DND-41 (cell line): ENCODE data around the gene TBC1D14.

Source experiments
- ATAC-seq: fragments of 200-7000 bp; cut with Tn5 transposase; 3 replicates; pipeline ENCODE4 v1.9.1; 2021; ENCODE audit warnings: low read depth; ENCODE audit not compliant: insufficient read depth
- DNase-seq: peaks from one replicate; pipeline ENCODE4 v3.0.0-alpha.2; 2020
- H2AFZ ChIP-seq: 2 replicates; pipeline ENCODE4 v1.6.0; 2012; ENCODE audit warnings: low read depth, low read length
- H3K27ac ChIP-seq: 2 replicates; pipeline ENCODE4 v1.5.1; 2012; ENCODE audit warnings: low read length, inconsistent platforms
- H3K27me3 ChIP-seq: fragments of 200-600 bp; sonication (generic); 2 replicates; pipeline ENCODE4 v1.6.0; 2012; ENCODE audit warnings: low read length, mild to moderate bottlenecking, inconsistent platforms; ENCODE audit not compliant: insufficient read depth, poor library complexity
- H3K36me3 ChIP-seq: 2 replicates; pipeline ENCODE4 v1.5.1; 2012; ENCODE audit warnings: low read length, inconsistent platforms; ENCODE audit not compliant: insufficient read depth
- H3K4me1 ChIP-seq: 2 replicates; pipeline ENCODE4 v1.5.1; 2012; ENCODE audit warnings: mild to moderate bottlenecking, low read length; ENCODE audit not compliant: insufficient read depth
- H3K4me2 ChIP-seq: 2 replicates; pipeline ENCODE4 v1.6.0; 2012; ENCODE audit warnings: mild to moderate bottlenecking, moderate library complexity, low read length, inconsistent platforms; ENCODE audit not compliant: insufficient read depth
- H3K4me3 ChIP-seq, 2 experiments: fragments of 200-600 bp in 1 of 2; shearing (Covaris generic) in 1 of 2; 2 replicates each; pipeline ENCODE4 v1.5.1; 2012 to 2016; ENCODE audit warnings: inconsistent platforms in 2 of 2, low read length in 2 of 2, mild to moderate bottlenecking in 2 of 2, low read depth in 1 of 2, moderate library complexity in 1 of 2
- H3K79me2 ChIP-seq: 2 replicates; pipeline ENCODE4 v1.6.0; 2012; ENCODE audit warnings: low read length, inconsistent platforms; ENCODE audit not compliant: insufficient read depth
- H3K9ac ChIP-seq: 2 replicates; pipeline ENCODE4 v1.6.0; 2012; ENCODE audit warnings: low read depth, mild to moderate bottlenecking, inconsistent platforms, low read length, moderate library complexity
- H3K9me3 ChIP-seq: 2 replicates; pipeline ENCODE4 v1.5.1; 2012; ENCODE audit warnings: low read length, moderate library complexity, mild to moderate bottlenecking, inconsistent platforms; ENCODE audit not compliant: insufficient read depth, severe bottlenecking
- H4K20me1 ChIP-seq: 2 replicates; pipeline ENCODE4 v1.6.0; 2012; ENCODE audit warnings: low read length; ENCODE audit not compliant: insufficient read depth
- EZH2 ChIP-seq: IDR thresholded peaks from 3 replicates; pipeline ENCODE4 v1.6.1; 2012; ENCODE audit warnings: borderline replicate concordance, low read depth, mild to moderate bottlenecking, moderate library complexity, low read length, inconsistent platforms; ENCODE audit not compliant: severe bottlenecking
- TF ChIP-seq, protein P1 (sequence below): IDR thresholded peaks from 2 replicates; pipeline ENCODE4 v1.5.1; 2012; ENCODE audit warnings: borderline replicate concordance, low read length, moderate library complexity, mild to moderate bottlenecking; ENCODE audit not compliant: poor library complexity, severe bottlenecking; ENCODE audit errors: extremely low read depth

Gene TBC1D14

DNA sequence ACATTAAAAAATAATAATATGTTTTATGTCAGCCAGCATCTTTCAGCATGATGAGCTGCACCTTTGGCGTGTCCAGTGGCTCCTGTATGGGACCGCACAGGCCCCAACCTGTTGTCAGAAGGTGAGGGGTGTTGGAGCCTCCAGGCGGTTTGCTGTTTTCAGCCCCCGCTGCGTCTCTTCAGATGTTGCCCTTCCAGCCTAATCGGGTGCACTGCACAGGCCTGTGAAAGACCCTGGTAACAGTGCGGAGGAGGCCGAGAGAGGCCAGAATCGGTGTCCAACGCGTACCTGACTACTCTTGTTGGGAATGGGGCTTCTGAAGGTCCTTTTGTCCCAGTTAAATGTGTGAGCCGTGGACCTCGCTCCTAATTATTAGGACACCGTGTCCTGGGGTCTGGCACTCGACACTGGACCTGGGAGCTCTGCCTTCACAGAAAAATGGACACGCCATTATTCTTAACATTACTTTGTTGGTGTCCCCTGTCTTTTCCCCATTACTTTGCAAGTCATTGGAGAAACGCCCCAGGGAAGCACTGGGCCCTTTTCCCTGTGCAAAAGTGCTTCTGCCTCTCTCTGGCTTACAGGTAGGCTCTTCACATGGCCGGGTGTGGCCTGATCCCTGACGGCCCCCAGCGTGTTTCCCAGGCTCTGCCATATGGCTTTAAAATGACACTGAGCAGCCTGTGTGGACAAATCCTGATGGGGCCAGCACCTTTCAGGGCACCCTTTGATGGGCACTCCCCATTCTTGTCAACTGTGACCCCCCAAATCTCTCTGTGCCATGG lies 51.2 kb downstream of the TBC1D14 start:
- H3K4me1 ChIP-seq: no peaks in the 10 kb centered on the region
- ATAC-seq (no peak), DNase-seq (no peak)
- H3K9ac ChIP-seq: no peak overlapping the region
- H2AFZ ChIP-seq: no peak overlapping the region
- H3K27me3 ChIP-seq: no peaks in the 10 kb centered on the region
- no peak overlapping the region for H3K4me3 ChIP-seq
- H3K27ac ChIP-seq: no peak overlapping the region
- no peak overlapping the region for H3K4me2 ChIP-seq
- no peaks in the 10 kb centered on the region for H3K9me3 ChIP-seq
- TF ChIP-seq, protein P1, sequence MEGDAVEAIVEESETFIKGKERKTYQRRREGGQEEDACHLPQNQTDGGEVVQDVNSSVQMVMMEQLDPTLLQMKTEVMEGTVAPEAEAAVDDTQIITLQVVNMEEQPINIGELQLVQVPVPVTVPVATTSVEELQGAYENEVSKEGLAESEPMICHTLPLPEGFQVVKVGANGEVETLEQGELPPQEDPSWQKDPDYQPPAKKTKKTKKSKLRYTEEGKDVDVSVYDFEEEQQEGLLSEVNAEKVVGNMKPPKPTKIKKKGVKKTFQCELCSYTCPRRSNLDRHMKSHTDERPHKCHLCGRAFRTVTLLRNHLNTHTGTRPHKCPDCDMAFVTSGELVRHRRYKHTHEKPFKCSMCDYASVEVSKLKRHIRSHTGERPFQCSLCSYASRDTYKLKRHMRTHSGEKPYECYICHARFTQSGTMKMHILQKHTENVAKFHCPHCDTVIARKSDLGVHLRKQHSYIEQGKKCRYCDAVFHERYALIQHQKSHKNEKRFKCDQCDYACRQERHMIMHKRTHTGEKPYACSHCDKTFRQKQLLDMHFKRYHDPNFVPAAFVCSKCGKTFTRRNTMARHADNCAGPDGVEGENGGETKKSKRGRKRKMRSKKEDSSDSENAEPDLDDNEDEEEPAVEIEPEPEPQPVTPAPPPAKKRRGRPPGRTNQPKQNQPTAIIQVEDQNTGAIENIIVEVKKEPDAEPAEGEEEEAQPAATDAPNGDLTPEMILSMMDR: no peak
- no peak for TF ChIP-seq EZH2
- H4K20me1 ChIP-seq: peaks cover 49% of the 10 kb centered on the region
- H3K36me3 ChIP-seq: no peaks in the 10 kb centered on the region
- H3K79me2 ChIP-seq: peaks cover 28% of the 10 kb centered on the region; the same call in 1 of the 2 replicates

DNA sequence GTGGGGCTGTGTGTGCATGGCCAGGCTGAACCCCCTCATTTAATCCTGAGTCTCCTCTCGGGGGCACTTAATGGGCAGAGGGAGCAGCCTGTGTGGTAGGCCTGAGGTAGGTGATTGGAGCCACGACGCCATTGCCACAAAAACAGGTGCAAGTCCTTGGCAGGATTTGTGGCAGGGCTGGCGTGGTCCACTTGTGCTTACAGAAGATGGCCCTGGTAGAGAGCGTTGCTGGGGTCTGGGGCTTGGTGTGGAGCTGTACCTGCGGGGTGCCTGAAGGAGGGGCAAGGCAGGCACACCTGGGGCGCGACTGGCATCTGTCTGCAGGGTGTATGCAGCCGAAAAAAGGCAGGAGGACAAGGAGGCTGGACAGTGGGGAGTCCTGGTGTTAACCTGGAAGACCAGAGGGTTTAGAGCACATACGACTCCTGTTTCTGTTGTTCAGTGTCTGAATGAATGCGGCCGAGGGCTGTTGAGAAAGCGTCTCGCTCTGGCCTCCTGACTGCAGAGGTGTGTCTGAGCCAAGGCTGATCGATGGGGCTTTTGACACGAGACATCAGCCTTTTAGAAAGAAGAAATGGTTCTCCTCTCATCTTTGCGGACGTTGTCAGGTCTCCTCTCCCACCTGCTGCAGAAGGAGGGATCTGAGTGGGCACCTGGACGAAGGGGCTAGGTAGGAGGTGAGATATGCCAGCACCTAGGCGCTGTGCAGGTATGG lies 52.0 kb downstream of the TBC1D14 start:
- no peak overlapping the region for H3K27ac ChIP-seq
- no peaks in the 10 kb centered on the region for H3K9me3 ChIP-seq
- no peaks in the 10 kb centered on the region for H3K4me1 ChIP-seq
- no peak overlapping the region for H3K9ac ChIP-seq
- ATAC-seq (no peak), DNase-seq (no peak)
- no peaks in the 10 kb centered on the region for H3K27me3 ChIP-seq
- TF ChIP-seq EZH2: no peak
- TF ChIP-seq, protein P1: no peak
- no peaks in the 10 kb centered on the region for H3K36me3 ChIP-seq
- H4K20me1 ChIP-seq: peaks cover 44% of the 10 kb centered on the region
- no peak overlapping the region for H2AFZ ChIP-seq
- H3K79me2 ChIP-seq: peaks cover 30% of the 10 kb centered on the region; the same call in 1 of the 2 replicates
- H3K4me3 ChIP-seq: no peak overlapping the region
- H3K4me2 ChIP-seq: no peak overlapping the region

- no peak overlapping the region for H3K27ac ChIP-seq
- no peak for TF ChIP-seq EZH2
- TF ChIP-seq, protein P1: no peak
- H4K20me1 ChIP-seq: peaks cover 39% of the 10 kb centered on the region
- H3K4me3 ChIP-seq: no peak overlapping the region
- no peaks in the 10 kb centered on the region for H3K4me1 ChIP-seq
- peaks cover 4% of the 10 kb centered on the region; the same call in 1 of the 2 replicates for H3K36me3 ChIP-seq
- DNase-seq: no peak
- ATAC-seq: no peak
- H2AFZ ChIP-seq: no peak overlapping the region
- no peak overlapping the region for H3K4me2 ChIP-seq
- no peak overlapping the region for H3K9ac ChIP-seq
- peaks cover 22% of the 10 kb centered on the region; the same call in 1 of the 2 replicates for H3K79me2 ChIP-seq
- H3K27me3 ChIP-seq: no peaks in the 10 kb centered on the region
- H3K9me3 ChIP-seq: no peaks in the 10 kb centered on the region
These were observed 52.8 kb downstream of the TBC1D14 start for GRCh38 chr4:6962211-6963041.
